Measurements from ENCODE around the gene CLPSL1.

Gene CLPSL1

DNA sequence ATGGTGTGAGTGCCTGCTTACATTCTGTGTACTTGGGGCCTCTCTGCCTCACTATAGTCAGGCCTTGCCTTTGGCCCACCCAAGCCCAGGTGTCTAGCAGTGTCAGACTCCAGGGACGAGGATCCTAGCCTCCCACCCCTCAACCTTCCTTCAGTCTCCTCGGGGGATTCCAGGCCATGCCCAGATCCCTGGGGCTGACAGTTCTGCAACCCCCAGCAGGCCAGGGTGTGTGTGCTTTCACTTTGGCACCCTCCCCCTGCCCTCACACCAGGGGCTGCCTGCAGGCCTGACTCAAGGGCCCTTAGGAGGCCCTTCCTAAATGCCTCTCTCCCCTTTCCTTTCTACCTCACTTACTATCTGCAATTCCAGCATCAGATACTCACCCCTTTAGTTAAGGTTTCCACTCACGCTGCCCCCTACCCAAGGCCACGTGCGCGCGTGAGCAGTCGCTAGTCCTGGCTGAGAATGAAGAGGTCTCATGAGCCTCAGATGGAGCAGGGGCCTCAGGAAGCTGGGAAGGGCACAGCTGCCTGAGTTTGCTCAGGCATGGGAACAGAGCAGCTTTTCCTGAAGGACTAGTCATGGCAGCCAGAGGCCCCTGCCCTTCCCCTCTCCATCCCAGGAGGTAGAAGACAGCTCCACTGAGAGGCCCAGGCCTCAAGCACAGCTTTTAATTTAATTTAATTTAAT is 17.2 kb downstream of the CLPSL1 start:
- DNase-seq = no peak

DNA sequence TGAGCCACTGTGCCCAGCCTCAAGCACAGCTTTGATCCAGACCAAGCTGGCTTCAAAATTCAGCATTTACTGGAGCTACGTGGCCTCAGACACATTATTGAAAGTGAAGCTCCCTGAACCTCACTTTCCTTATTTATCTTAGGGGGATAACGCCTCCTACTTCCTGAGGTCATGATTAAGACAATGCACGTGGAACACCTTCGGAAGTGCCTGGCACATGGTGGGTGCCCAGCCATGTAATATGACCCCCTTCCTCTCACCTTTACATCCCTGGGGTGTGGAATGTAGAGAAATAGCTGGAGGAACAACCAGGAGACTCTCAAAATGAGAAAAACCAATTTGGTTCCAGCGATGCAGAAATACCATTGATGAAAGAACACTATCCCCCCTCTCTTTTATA is 17.9 kb downstream of the CLPSL1 start:
- no peak for DNase-seq

DNA sequence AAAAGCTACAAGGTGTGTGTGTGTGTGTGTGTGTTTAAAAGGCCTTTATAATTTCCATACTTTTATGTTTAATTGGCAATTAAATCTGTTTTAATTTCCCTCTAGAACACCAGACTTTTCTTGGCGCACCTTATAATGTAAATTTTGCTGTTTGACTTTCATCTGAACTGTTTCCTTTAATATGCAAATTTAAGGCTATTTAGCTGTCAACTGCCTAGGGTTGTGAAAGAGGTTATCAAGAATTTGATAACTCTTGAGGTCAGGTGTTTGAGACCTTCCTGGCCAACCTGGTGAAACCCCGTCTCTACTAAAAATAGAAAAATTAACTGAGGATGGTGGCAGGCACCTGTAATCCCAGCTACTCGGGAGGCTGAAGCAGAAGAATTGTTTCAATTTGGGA is 20.3 kb downstream of the CLPSL1 start:
- no peak for DNase-seq

DNA sequence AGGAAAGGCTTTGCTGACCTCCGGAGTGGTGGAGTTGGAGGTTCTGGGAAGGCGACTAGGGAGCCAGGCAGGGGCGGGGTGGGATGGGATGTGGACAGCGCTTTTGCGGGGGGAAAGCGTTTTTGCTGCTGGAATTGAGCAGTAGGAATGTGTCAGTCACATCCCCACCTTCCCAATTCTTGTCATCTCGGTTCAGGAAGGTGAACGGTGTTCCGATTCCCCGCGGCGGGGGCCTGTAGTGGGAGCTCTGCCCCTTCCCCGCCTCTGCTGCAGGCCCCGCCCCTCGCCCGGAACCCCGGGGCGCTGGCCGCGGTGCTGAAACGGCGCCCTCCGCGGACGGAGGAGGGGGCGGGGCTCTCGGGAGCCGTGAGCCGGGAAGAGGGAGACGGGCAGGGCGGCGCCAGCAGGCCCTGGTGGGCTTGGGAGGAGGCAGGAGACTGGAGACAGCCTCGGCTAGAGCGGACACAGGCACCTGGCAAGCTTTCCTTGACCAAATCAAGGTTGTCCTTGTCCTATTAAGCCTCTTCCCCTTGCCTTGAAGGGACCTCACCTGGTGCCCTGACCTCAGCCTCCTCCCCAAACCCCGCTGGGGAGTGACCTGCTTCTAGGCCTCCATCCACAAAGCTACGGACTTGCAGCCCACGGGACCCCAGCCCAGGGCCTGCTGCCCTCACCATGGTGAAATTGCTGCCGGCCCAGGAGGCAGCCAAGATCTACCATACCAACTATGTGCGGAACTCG is 24.3 kb downstream of the CLPSL1 start, which contains the start of gene LHFPL5:
LHFPL5 (plus strand) TSS at position 357 of the 741 bp plus-strand sequence; CDS start at position 676, 319 bp downstream.
- no peak for DNase-seq

DNA sequence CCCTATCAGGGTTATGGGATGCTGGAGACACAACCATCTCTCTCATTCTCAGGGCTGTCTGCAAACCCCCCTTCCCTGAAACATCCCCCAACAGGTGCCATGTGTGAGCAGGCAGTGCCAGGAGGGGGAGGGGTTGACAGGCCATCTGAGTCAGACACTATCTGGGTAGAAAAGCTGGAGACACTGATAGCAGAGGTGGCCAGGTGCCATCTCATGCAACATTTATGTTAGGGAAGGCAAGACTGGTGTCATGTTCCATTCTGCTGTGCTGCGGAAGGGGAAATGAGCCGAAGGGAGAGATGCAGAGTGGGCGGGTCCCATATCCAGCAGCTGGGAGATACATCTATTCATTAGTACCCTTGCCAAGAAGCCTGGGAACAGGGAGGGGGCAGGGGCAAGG is 27.9 kb downstream of the CLPSL1 start:
- DNase-seq = no peak

DNA sequence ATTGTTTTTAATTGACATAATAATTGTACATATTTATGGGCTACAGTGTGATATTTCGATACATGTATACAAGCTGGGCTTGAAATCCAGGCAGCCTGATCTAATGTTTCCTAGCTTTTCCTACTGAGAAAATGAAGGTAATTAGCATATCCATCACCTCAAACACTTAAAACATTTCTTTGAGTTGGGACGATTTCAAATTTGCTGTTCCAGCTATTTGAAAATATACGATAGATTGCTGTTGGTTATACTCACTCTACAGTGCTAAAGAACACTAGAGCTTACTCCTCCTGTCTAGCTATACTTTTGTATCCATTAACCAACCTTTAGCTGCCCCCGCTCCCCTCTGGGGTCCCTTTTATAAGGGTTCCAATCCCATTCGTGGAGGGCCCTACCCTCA is 29.0 kb downstream of the CLPSL1 start:
- no peak for DNase-seq

DNA sequence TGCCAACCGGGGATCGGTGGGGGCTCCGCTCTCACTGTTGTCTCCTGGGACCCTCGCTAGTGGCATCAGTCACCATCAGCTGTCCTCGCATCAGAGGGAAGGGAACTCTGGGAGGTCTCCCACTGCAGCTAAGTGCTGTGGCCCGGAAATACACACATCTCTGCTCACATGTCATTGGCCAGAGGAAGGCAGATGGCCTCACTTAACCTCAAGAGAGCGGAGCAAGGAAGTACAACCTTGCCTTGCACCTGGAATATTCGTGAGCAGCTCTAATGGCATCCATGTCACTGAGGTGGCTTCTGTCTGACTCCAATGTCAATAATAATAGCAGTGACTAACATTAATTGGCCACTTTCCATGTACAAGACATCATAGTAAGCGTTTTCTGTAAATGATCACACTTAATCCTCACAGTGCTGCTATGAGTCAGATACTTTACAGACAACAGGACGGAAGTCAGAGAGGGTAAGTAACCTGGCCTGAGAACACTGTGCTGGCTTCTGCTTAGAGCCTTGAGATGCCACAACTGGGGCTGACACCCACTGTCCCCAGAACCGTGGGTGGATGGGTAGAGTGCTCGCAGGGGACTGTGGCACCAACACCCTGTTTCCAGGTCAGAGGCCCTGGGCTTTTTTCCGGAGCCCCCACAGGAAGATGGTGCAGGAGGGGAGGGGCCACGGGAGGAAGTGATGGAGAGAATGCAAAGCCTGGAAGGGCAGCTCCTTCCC is 30.3 kb downstream of the CLPSL1 start:
- no peak for DNase-seq

DNA sequence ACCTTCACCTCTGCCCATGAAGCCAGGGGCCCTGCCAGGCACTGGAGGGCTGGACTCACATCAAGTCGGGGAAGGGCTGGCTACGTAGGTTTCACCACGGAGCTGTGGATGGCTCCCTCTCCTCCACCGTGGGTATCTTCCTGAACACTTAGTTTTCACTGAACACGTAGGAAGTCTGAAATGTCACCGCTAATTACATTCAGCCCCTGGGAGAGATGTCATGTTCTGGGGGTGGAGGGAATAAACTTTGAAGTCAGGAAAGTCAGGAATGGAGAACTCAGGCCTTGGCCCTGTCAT is 30.8 kb downstream of the CLPSL1 start:
- DNase-seq = no peak

DNA sequence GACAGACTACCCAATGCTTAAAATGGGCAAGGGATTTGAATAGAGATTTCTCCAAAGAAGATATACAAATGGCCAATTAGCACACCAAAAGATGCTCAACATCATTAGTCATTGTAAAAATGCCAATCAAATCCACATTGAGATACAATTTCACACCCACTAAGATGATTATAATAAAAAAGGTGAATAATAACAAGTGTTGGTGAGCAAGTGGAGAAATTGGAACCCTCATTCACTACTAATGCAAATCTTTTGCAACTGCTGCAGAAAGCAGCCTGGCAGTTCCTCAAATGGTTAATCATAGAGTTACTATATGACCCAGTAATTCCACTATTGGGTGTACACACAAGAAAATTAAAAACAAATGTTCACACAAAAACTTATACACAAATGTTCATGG is 36.7 kb downstream of the CLPSL1 start:
- no peak for DNase-seq

DNA sequence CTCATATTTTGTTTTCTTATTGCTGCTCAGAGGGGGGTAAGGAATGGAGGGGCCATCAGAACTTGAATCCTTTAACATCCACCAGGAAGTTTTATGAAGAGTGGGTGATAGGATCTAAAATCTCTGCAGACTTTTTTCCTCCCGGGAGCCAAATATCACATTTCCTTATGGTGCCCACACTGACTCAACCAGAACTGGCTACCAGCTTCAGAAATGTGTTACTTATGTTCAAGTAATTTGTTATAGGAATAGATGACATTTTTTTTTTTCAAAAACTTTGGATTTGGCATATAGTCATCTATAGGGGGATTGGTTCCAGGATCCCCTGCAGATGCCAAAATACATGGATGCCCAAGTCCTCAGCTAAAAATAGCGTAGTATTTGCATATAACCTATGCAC is 42.8 kb downstream of the CLPSL1 start:
- DNase-seq = no peak

DNA sequence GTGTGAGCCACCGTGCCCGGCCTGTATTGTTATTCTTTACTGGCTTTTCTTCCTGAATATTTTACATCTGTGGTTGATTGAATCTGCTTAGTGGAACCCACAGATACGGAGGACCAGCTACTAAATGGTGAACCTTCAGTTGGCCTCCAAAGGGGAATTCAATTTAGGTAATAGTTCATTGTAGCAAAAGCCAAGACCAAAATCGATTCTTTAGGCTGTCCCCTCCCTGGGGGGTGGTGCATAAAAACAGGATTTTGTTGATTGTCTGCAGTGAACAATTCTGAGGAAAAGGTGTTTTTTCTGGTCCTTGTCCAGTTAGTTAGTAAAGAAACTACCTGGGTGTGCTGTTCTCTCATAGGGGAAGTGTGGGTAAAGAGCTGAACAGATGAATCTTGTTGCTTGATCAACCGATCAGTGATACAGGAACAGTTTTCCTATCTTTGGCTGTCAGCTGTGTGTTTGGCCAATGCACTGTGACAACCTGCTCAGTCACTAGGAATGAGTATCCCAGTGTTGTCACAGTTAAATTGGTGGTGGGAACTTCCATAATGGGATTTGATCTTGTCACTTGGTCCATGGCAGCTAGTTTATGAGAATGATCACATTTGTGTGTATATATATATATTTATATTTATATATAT is 43.9 kb downstream of the CLPSL1 start:
- DNase-seq = no peak

DNA sequence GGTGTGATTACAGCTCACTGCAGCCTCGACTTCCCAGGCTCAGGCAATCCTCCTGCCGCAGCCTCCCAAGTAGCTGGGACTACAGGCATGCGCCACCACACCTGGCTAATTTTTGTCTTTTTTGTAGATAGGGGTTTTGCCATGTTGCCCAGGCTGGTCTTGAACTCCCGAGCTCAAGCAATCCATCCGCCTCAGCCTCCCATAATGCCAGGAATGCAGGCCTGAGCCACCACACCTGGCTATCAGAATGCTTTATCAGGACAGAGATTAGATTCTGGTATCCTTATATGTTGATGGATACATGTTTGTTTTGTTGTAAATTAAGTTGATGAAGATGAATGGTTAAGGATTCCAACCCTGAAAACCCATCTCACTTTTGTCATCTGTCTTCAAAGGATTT is 48.5 kb downstream of the CLPSL1 start:
- DNase-seq = no peak

DNA sequence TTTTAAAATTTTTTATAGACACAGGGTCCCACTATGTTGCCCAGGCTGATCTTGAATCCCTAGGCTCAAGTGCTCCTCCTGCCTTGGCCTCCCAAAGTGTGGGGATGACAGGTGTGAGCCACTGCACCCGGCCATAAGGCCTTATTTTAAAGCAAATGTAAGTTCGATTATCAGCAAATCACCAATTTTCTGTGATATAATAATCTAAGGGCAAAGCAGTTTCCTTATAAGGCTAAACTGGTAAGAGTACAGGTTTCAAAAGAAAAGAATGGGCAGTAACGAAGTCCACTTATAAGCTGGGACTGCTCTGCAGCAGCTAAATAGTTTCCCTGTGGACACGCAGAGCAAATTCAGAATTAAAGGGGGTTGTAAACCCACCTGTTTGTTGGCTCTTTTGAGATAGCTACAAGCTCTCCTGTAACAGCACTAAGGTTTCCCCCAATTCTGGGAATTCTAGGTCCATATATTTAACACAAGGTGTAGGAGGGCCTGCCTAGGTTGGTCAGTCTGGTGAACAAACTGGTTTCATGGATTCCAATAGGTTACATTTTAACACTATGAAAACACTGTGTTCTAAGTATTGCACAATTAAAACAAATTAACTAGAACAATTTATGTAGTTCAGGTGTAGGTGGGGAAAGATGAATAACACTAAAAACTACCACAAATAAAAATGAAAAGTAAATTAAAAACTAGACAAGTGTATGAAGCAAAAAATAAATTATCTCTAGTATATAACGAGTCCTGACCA is 50.6 kb downstream of the CLPSL1 start:
- DNase-seq = no peak

DNA sequence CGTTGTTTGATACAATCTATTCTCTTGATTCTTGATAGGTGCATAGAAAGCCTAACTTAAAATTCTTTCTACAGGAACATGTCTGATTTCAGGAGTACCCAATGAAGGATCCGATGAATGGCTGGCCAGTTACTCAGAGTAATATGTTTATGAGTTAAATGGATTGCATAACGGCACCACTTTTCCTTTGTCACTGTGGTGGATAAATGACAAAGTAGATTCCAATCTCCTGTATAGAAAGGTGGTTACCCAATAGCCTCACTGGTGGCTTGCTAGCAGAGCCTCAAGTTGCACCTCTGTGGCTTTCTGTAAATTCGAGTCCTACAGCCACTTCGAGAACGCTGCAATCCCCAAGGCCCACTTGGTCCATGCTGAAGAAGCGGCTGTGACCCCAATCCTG is 52.7 kb downstream of the CLPSL1 start:
- no peak for DNase-seq
